ENCODE data around the gene SLC10A3.
"Not testable (repeated sequence)": the region's sequence is repeated elsewhere in the genome, so short reads cannot be mapped to it uniquely, and the experiment has no call there.

Gene SLC10A3

GRCh38 chrX:154511761-154512160, 21.3 kb upstream of the SLC10A3 start:
- DNase-seq (ENCODE audit: insufficient read length, low spot score) (no peak), FAIRE-seq (no peak)

GRCh38 chrX:154509455-154509854, 19.0 kb upstream of the SLC10A3 start:
- FAIRE-seq, result peak; percentile 48
- DNase-seq (ENCODE audit: insufficient read length, low spot score), result no peak

GRCh38 chrX:154508384-154508745, 17.9 kb upstream of the SLC10A3 start:
- DNase-seq (ENCODE audit: insufficient read length, low spot score), result no peak

GRCh38 chrX:154507673-154508383, 17.4 kb upstream of the SLC10A3 start:
- FAIRE-seq, result no peak
- no peak for DNase-seq (ENCODE audit: insufficient read length, low spot score)

More at GRCh38 chrX:154508384-154508745, 17.9 kb upstream of the SLC10A3 start:
- no peak for FAIRE-seq

- DNase-seq (ENCODE audit: insufficient read length, low spot score), result no peak
- FAIRE-seq, result no peak
Observed at GRCh38 chrX:154506483-154507332, 16.3 kb upstream of the SLC10A3 start.

GRCh38 chrX:154505734-154506133, 15.3 kb upstream of the SLC10A3 start:
- DNase-seq (ENCODE audit: insufficient read length, low spot score), result no peak
- FAIRE-seq, result no peak

GRCh38 chrX:154502989-154503388, 12.6 kb upstream of the SLC10A3 start:
- FAIRE-seq (no peak), DNase-seq (ENCODE audit: insufficient read length, low spot score) (no peak)

- FAIRE-seq (no peak), DNase-seq (ENCODE audit: insufficient read length, low spot score) (no peak)
Observed at GRCh38 chrX:154502098-154502497, 11.7 kb upstream of the SLC10A3 start.

- not testable (repeated sequence) for DNase-seq (ENCODE audit: insufficient read length, low spot score); FAIRE-seq
Observed at GRCh38 chrX:154501423-154501822, 11.0 kb upstream of the SLC10A3 start.

GRCh38 chrX:154496591-154497137, 6.2 kb upstream of the SLC10A3 start:
- not testable (repeated sequence) for DNase-seq (ENCODE audit: insufficient read length, low spot score); FAIRE-seq

GRCh38 chrX:154495472-154495922, 5.1 kb upstream of the SLC10A3 start:
- FAIRE-seq (no peak), DNase-seq (ENCODE audit: insufficient read length, low spot score) (no peak)

- no peak for FAIRE-seq
- DNase-seq (ENCODE audit: insufficient read length, low spot score), result no peak
Observed at GRCh38 chrX:154494715-154495114, 4.3 kb upstream of the SLC10A3 start.

- peak; percentile 84 for FAIRE-seq
- no peak for DNase-seq (ENCODE audit: insufficient read length, low spot score)
Observed at GRCh38 chrX:154490021-154490413, 412 bp downstream of the SLC10A3 start.

GRCh38 chrX:154489182-154489581, 1.2 kb downstream of the SLC10A3 start:
- DNase-seq (ENCODE audit: insufficient read length, low spot score) (no peak), FAIRE-seq (peak; percentile 4)

- DNase-seq (ENCODE audit: insufficient read length, low spot score) (no peak), FAIRE-seq (no peak)
Observed at GRCh38 chrX:154488336-154489075, 1.9 kb downstream of the SLC10A3 start.

- DNase-seq (ENCODE audit: insufficient read length, low spot score) (no peak), FAIRE-seq (no peak)
Observed at GRCh38 chrX:154487518-154488290, 2.7 kb downstream of the SLC10A3 start.

- DNase-seq (ENCODE audit: insufficient read length, low spot score) (peak; percentile 56), FAIRE-seq (no peak)
Observed at GRCh38 chrX:154486396-154487207, 3.8 kb downstream of the SLC10A3 start, which contains the start of gene UBL4A. UBL4A (minus strand) TSS chrX:154486615; CDS start chrX:154486584, 31 bp downstream.

GRCh38 chrX:154486052-154486395, 4.4 kb downstream of the SLC10A3 start:
- FAIRE-seq (no peak), DNase-seq (ENCODE audit: insufficient read length, low spot score) (no peak)
